ENCODE measurements around the gene PLPP2.
"Not testable (repeated sequence)": the region's sequence is repeated elsewhere in the genome, so short reads cannot be mapped to it uniquely, and the experiment has no call there.

- TF ChIP-seq, protein P1, sequence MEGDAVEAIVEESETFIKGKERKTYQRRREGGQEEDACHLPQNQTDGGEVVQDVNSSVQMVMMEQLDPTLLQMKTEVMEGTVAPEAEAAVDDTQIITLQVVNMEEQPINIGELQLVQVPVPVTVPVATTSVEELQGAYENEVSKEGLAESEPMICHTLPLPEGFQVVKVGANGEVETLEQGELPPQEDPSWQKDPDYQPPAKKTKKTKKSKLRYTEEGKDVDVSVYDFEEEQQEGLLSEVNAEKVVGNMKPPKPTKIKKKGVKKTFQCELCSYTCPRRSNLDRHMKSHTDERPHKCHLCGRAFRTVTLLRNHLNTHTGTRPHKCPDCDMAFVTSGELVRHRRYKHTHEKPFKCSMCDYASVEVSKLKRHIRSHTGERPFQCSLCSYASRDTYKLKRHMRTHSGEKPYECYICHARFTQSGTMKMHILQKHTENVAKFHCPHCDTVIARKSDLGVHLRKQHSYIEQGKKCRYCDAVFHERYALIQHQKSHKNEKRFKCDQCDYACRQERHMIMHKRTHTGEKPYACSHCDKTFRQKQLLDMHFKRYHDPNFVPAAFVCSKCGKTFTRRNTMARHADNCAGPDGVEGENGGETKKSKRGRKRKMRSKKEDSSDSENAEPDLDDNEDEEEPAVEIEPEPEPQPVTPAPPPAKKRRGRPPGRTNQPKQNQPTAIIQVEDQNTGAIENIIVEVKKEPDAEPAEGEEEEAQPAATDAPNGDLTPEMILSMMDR (conservative IDR thresholded peaks at IDR 0.05) = not testable (repeated sequence)
- TF ChIP-seq EZH2 (IDR thresholded peaks at IDR 0.05; ENCODE audit: low read depth) = not testable (repeated sequence)
Observed at GRCh38 chr19:245900-246299, 45.3 kb downstream of the PLPP2 start.

Measured in PC-9 (cell line).